Body of pancreas (tissue), 4 donors: ENCODE measurements around the gene NMRK2. TPM values are rescaled to one million over a fixed set of nuclear protein-coding genes. Genes with fewer than 3 reads are reported as not detected.
A peak's percentile ranks its signal among the peaks of the same experiment; 100 is the strongest.
"Not testable (repeated sequence)": the region's sequence is repeated elsewhere in the genome, so short reads cannot be mapped to it uniquely, and the experiment has no call there.

Experiments used
- ATAC-seq: fragments of 150-250 bp; one replicate; pipeline ENCODE4 v1.9.1; 2016
- DNase-seq, 4 donors: peaks; one replicate each; pipeline ENCODE4 v3.0.0-alpha.2; 2019
- H3K27ac ChIP-seq, 4 donors: fragments of 200-600 bp; sonication (generic); 1 replicate in 3 of 4; 2 replicates in 1 of 4; pipeline versions ENCODE4 v1.5.1 to v1.6.1; 2016 to 2019; ENCODE audit warnings: mild to moderate bottlenecking in 1 of 4, mixed read lengths in 1 of 4, moderate library complexity in 1 of 4
- H3K27me3 ChIP-seq, 2 donors: fragments of 200-600 bp; sonication (generic); one replicate each; pipeline ENCODE4 v1.6.0; 2016; ENCODE audit warnings: mild to moderate bottlenecking in 1 of 2
- H3K36me3 ChIP-seq, 2 donors: fragments of 200-600 bp; sonication (generic); replicated peaks in 1 of 2; 2 replicates each; pipeline ENCODE4 v1.5.1; 2016; ENCODE audit warnings: low read depth in 2 of 2; ENCODE audit not compliant: insufficient read depth in 1 of 2
- H3K4me1 ChIP-seq: fragments of 200-600 bp; sonication (generic); one replicate; pipeline ENCODE4 v1.6.0; 2016
- H3K4me3 ChIP-seq, 2 donors: fragments of 200-600 bp; sonication (generic); 1 replicate in 1 of 2; 2 replicates in 1 of 2; pipeline ENCODE4 v1.5.1; 2016 to 2019
- H3K9me3 ChIP-seq, 3 donors: fragments of 200-600 bp; sonication (generic); 1 replicate in 2 of 3; 2 replicates in 1 of 3; pipeline ENCODE4 v1.5.1; 2016
- CTCF ChIP-seq, 7 experiments: fragments of 450-650 bp in 4 of 7; fragments of 200-600 bp in 3 of 7; sonication (generic) in 3 of 7; IDR thresholded peaks; one replicate each; pipeline ENCODE4 v1.5.1; 2016 to 2019; ENCODE audit warnings: antibody characterized with exemption in 7 of 7
- POLR2A ChIP-seq, 3 donors: fragments of 450-650 bp; IDR thresholded peaks; one replicate each; pipeline ENCODE4 v1.6.1; 2016; ENCODE audit warnings: antibody characterized with exemption in 3 of 3, mild to moderate bottlenecking in 2 of 3
- WGBS, 2 donors: methylation state at CpG; one replicate each; pipeline ENCODE4 v1.1.5; 2017; 5-methylcytosine and 5-hydroxymethylcytosine counted together
- intact Hi-C: fragments of 100-400 bp; cut with DNase I; formaldehyde crosslinking; loops from one replicate; pipeline ENCODE4 v1.15.1; 2023
- total RNA-seq, 2 donors: library from RNA; depleted of rRNA; stranded (reverse); fragments of >200 nt; gene quantifications; one replicate each; pipeline ENCODE4 v1.1.0, GENCODE V29; 2016

NMRK2 gene
- total RNA-seq, 2 donors from 2014 or later, result not detected

- DNase-seq (peak in 3 of 4 donors; percentile 31 to 55 (median 49)), ATAC-seq (peak; percentile 38)
- H3K4me1 ChIP-seq, result peaks cover 22% of the 10 kb centered on the region
- intact Hi-C loops, result no loop called here
- H3K4me3 ChIP-seq, result no peak overlapping the region
- peak overlapping the region in 1 of 4 donors; percentile 0 for H3K27ac ChIP-seq
- WGBS, 2 donors, result 34 to 36% methylated on average over 25 to 41 of the region's 41 CpGs
- H3K36me3 ChIP-seq, result no peaks in the 10 kb centered on the region
- no peaks in the 10 kb centered on the region for H3K27me3 ChIP-seq
- TF ChIP-seq POLR2A (IDR thresholded peaks at IDR 0.05) (no peak), CTCF (IDR thresholded peaks at IDR 0.05) (no peak)
- H3K9me3 ChIP-seq, result no peaks in the 10 kb centered on the region
Measured at GRCh38 chr19:3950871-3951861, 18.3 kb downstream of the NMRK2 start.

- ATAC-seq, H3K27me3 ChIP-seq, H3K36me3 ChIP-seq, intact Hi-C loops, H3K4me3 ChIP-seq, H3K9me3 ChIP-seq, DNase-seq, H3K27ac ChIP-seq: not testable (repeated sequence)
- 93% methylated on average over 9 of the region's 9 CpGs for WGBS, 2 donors
- peaks cover 22% of the 10 kb centered on the region for H3K4me1 ChIP-seq
Measured at GRCh38 chr19:3952755-3953276, 19.9 kb downstream of the NMRK2 start.

- no peaks in the 10 kb centered on the region for H3K27me3 ChIP-seq
- H3K4me1 ChIP-seq, result peaks cover 22% of the 10 kb centered on the region
- H3K4me3 ChIP-seq, result no peak overlapping the region
- intact Hi-C loops, result no loop called here
- H3K9me3 ChIP-seq, result no peaks in the 10 kb centered on the region
- ATAC-seq (no peak), DNase-seq (no peak)
- 93 to 100% methylated on average over 2 to 12 of the region's 12 CpGs for WGBS, 2 donors
- peaks cover 8 to 12% of the 10 kb centered on the region in 2 donors for H3K36me3 ChIP-seq
- no peak overlapping the region for H3K27ac ChIP-seq
- TF ChIP-seq POLR2A (IDR thresholded peaks at IDR 0.05) (no peak), CTCF (IDR thresholded peaks at IDR 0.05) (no peak)
Measured at GRCh38 chr19:3954107-3954506, 21.2 kb downstream of the NMRK2 start.

GRCh38 chr19:3955276-3955675, 22.4 kb downstream of the NMRK2 start:
- Histone ChIP-seq H3K36me3 (peaks cover 12 to 13% of the 10 kb centered on the region in 2 donors), H3K4me1 (peaks cover 17% of the 10 kb centered on the region)
- DNase-seq, intact Hi-C loops, H3K9me3 ChIP-seq, H3K27me3 ChIP-seq, ATAC-seq, H3K27ac ChIP-seq, H3K4me3 ChIP-seq: not testable (repeated sequence)
- WGBS, 2 donors, result 92 to 97% methylated on average over 13 of the region's 13 CpGs

GRCh38 chr19:3955688-3956087, 22.8 kb downstream of the NMRK2 start:
- TF ChIP-seq POLR2A (IDR thresholded peaks at IDR 0.05) (no peak), CTCF (IDR thresholded peaks at IDR 0.05) (no peak)
- intact Hi-C loops, result no loop called here
- DNase-seq, result no peak
- Histone ChIP-seq H3K27ac (no peak overlapping the region), H3K36me3 (peaks cover 13% of the 10 kb centered on the region in 2 donors), H3K27me3 (no peaks in the 10 kb centered on the region), H3K9me3 (no peaks in the 10 kb centered on the region), H3K4me1 (peaks cover 12% of the 10 kb centered on the region), H3K4me3 (no peak overlapping the region)
- 94% methylated on average over 10 of the region's 10 CpGs; no CpG with 5 or more reads in 1 of the 2 donors for WGBS, 2 donors
- ATAC-seq, result no peak
